GM12891 (cell line): ENCODE data around the gene PRDX1.
A peak's percentile ranks its signal among the peaks of the same experiment; 100 is the strongest.
"Not testable (repeated sequence)": the region's sequence is repeated elsewhere in the genome, so short reads cannot be mapped to it uniquely, and the experiment has no call there.

ENCODE experiments used
- DNase-seq: peaks from one replicate; pipeline ENCODE4 v3.0.0; 2011; ENCODE audit warnings: low spot score; ENCODE audit not compliant: insufficient read length
- FAIRE-seq: peaks from 2 replicates; lab custom pipeline; 2011; peaks lifted over from hg19 to GRCh38; lab: Jason Lieb, UNC
- PAX5 ChIP-seq: IDR thresholded peaks from 2 replicates; pipeline ENCODE4 v1.6.1; 2011; ENCODE audit warnings: low read length, moderate library complexity, mild to moderate bottlenecking; ENCODE audit not compliant: insufficient read depth, severe bottlenecking
- POLR2A ChIP-seq: IDR thresholded peaks from 2 replicates; pipeline ENCODE4 v1.6.1; 2011; ENCODE audit warnings: low read depth, low read length, control low read depth
- POLR2AphosphoS5 ChIP-seq: IDR thresholded peaks from 2 replicates; pipeline ENCODE4 v1.6.1; 2011; ENCODE audit warnings: low read depth, low read length, control low read depth
- POU2F2 ChIP-seq: IDR thresholded peaks from 2 replicates; pipeline ENCODE4 v1.6.1; 2011; ENCODE audit warnings: low read depth, mild to moderate bottlenecking, control low read depth, low read length, moderate library complexity
- SPI1 ChIP-seq: IDR thresholded peaks from 2 replicates; pipeline ENCODE4 v1.6.1; 2011; ENCODE audit warnings: low read depth, low read length, control low read depth
- TAF1 ChIP-seq: IDR thresholded peaks from 2 replicates; pipeline ENCODE4 v1.6.1; 2011; ENCODE audit warnings: low read depth, low read length, control low read depth

The PRDX1 gene

DNA sequence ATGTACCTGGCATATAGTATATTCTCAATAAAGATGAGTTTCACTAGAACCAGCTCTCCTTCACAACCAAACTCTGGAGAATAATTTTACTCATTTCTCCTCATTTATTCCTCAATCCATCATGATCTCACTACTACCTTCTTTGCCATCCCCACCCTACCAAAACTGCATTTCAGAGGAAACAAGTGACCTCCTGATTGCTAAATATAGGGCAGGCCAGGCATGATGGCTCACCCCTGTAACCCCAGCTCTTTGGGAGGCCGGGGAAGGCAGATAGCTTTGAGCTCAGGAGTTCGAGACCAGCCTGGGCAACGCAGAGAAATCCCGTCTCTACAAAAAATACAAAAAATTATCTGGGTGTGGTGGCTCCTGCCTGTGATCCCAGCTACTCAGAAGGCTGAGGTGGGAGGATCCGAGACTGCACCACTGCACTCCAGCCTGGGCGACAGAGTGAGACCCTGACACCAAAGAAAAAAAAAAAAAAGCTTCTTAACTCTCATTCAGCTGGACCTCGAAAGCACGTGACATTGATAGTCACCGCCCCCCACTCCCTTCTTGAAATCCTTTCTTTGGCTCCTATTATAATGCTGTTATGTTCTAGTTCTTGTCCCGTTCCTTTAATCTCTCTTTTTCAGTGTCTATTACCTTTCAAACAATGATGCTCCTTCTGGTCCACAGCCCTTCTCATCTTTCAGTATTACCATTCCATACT lies 32.9 kb downstream of the PRDX1 start:
- DNase-seq: no peak
- TF ChIP-seq POU2F2: no peak
- no peak for TF ChIP-seq PAX5
- FAIRE-seq: no peak

DNA sequence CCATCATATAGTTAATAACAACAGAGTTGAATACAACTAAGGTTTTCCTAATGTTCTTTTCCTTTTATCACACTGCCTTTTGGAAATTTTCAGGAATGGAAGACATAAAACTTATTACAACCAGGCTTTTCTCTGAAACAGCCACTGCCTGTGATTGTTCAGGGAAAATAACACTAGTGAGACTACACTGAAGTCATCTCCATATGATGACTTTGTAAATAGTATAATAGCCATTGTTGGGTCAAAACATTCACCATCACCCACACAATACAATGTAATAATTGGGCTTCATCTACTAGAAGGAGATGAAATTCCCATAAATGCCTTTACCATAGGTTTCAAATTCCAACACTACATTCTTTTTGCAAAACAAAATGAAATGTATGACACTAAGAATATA lies 35.7 kb downstream of the PRDX1 start:
- DNase-seq (no peak), FAIRE-seq (no peak)
- TF ChIP-seq POU2F2 (no peak), POLR2AphosphoS5 (no peak), TAF1 (no peak)

DNA sequence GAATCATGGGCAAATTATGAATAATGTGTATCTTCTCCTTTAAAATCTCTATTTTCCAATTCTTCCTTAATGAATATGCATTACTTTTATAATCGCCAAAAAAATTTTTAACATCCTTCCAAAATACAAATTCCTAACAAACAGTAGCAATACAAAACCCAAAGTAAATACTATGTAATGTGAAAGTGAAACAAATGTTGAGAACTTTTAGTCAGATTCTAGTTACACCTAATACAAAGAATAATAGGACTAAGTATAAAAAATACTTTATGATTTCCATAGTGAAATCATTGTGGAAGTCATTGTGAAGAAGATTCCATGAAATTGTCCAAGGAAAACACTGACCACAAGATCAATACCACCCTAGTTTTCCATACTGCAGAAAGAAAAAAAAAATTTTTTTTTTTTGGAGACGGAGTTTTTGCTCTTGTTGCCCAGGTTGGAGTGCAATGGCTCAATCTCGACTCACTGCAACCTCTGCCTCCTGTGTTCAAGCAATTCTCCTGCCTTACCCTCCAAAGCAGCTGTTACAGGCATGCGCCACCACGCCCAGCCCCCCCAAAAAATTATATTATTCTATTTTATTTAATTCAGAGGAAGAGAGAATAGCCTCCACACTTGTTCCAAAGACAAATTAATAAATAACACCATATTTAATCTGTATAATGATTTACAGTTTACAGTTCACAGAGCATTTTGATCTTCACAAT lies 42.5 kb downstream of the PRDX1 start:
- FAIRE-seq: no peak
- no peak for DNase-seq
- no peak for TF ChIP-seq TAF1
- no peak for TF ChIP-seq POU2F2
- no peak for TF ChIP-seq POLR2A
- no peak for TF ChIP-seq POLR2AphosphoS5

DNA sequence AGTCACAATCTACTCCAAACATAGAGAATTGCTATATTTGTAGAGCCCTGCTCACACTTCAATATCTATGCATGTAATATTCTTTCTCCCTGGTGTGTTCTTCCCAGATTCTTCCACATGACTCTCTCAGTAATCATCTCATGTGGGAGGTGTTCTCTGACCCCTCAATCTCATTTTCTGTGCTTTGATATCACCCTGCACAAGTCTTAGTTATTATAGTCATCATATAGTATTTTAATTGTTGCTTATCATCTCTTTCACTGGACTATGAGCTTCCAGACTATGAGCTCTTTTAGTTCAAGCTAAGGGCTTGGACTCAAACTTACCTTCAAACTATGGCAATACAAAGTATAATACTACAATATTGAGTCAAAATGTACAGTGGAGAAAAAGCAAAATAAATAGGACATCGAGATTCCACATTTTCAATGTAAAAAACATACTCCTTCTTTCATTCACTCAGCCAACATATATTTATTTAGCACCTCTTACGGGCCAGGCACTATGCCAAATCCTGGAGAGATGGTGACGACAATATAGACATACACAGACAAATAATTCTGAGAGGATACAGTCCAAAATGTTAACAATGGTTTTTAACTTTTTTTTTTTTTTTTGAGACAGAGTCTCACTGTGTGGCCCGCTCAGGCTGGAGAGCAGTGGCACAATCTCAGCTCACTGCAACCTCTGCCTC lies 43.4 kb downstream of the PRDX1 start:
- no peak for TF ChIP-seq TAF1
- no peak for TF ChIP-seq POLR2A
- TF ChIP-seq SPI1: no peak
- no peak for TF ChIP-seq POLR2AphosphoS5
- TF ChIP-seq POU2F2: no peak
- no peak for TF ChIP-seq PAX5
- DNase-seq (no peak), FAIRE-seq (no peak)

DNA sequence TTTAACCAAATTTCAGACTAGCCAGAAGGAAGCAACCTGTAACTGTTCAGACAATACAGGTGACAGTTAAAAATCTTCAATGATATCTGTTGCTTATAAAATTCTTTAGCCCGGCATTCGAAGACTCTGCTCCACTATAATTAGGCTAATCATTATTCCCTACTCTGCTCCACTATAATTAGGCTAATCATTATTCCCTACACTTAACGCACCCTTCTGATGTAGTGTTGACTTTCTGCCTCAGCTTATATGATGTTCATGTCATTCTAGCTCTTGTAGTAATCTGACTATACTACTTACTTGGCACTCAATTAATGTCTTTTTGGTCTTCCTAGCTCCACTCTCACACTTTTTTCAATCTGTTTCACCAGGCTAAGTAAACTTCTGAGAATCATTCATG lies 44.0 kb downstream of the PRDX1 start:
- FAIRE-seq (peak; percentile 52), DNase-seq (no peak)
- no peak for TF ChIP-seq PAX5
- no peak for TF ChIP-seq POLR2AphosphoS5
- TF ChIP-seq POLR2A: no peak
- no peak for TF ChIP-seq POU2F2
- TF ChIP-seq SPI1: no peak
- TF ChIP-seq TAF1: no peak

DNA sequence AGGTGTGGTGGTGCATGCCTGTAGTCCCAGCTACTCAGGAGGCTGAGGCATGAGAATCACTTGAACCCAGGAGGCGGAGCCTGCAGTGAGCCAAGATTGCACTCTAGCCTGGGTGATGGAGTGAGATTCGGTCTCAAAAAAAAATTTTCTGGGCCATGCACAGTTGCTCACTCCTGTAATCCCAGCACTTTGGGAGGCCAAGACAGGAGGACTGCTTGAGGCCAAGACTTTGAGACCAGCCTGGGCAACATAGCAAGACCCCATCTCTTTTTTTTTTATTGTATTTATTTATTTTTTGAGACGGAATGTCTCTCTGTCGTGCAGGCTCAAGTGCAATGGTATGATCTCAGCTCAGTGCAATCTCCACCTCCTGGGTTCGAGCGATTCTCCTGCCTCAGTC lies 47.5 kb downstream of the PRDX1 start:
- FAIRE-seq: not testable (repeated sequence)

DNA sequence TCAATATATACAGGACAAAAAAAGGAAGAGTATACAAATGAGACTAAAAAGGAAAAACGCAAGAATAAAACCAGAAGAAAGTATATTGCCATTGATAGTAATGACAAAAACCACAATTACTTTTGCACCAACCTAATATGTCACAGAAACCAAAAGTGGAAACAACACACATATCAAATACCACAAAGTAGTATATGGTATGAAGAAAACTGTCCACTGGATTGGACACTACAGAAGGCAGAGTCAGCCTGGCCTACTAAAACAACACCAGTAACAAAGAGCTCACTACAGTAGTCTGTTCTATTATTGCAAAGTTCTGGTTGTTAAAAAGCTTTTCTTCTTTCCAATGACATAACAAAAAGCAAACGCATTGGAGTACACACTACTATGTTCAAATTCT lies 48.4 kb downstream of the PRDX1 start:
- peak; percentile 81 for FAIRE-seq
- TF ChIP-seq POU2F2 (no peak), TAF1 (no peak), PAX5 (no peak), POLR2A (no peak), SPI1 (no peak)
- DNase-seq: no peak

More for the DNA sequence above, 47.5 kb downstream of the PRDX1 start:
- DNase-seq: not testable (repeated sequence)

DNA sequence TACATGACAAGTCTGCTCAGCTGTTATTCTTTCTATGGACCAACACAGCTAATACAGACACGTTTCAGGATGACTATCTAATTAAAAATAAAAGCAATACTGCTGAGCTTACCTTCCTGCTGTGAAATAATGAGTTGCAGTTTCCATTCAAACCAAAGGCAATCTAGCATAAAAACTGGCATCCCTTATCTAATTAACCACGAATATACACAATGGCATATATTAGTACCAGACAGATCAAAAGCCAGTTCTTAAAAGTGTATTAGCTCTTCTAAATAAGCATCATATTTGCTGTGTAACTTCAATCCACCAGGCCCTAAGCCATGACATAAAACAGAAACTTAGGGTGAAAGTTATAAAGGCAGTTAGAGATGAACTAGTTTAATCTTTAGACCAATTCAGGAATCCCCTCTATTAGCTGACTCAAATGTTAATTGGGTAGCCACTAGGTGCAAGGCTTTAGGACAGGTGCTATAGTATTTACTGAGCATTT lies 51.3 kb downstream of the PRDX1 start:
- FAIRE-seq (peak; percentile 71), DNase-seq (no peak)
- TF ChIP-seq POU2F2 (no peak), PAX5 (no peak), POLR2AphosphoS5 (no peak), SPI1 (no peak), POLR2A (no peak)

DNA sequence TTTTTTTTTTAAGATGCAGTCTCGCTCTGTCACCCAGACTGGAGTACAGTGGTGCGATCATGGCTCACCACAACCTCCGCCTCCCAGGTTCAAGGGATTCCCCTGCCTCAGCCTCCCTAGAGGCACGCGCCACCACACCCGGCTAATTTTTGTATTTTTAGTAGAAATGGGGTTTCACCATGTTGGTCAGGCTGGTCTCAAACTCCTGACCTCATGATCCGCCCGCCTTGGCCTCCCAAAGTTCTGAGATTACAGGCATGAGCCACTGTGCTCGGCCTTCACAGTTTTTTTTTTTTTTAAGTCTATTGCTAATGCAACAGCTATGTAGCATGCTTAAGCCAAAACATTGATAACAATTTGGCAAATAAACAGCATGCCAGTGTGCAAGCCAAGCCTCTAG lies 54.3 kb downstream of the PRDX1 start:
- not testable (repeated sequence) for DNase-seq, FAIRE-seq
- TF ChIP-seq PAX5 (peak; percentile 64), POU2F2 (peak; percentile 53; the same call in 1 of the 2 replicates)

DNA sequence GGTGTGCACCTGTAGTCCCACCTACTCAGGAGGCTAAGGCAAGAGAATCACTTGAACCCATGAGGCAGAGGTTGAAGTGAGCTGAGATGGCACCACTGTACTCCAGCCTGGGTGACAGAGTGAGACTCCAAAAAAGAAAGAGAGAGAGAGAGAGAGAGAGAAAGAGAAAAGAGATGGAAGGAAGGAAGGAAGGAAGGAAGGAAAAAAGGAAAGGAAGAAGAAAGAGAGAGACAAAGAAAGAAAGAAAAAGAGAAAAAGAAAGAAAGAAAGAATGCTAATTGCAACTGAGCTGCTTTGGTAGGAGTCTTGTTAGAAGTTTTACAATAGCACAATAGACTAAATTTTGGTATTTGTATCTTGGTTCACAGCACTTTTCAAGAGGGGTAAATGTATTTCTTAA lies 56.4 kb downstream of the PRDX1 start:
- DNase-seq: no peak
- TF ChIP-seq PAX5: no peak
- no peak for TF ChIP-seq SPI1
- TF ChIP-seq POLR2A: no peak
- TF ChIP-seq POLR2AphosphoS5: no peak
- no peak for TF ChIP-seq TAF1
- no peak for TF ChIP-seq POU2F2
- no peak for FAIRE-seq
